GM06990 (cell line): ENCODE measurements around the gene TEX51.

Experiments used
- DNase-seq: peaks from one replicate; pipeline ENCODE4 v3.0.0-alpha.2; 2011; ENCODE audit not compliant: insufficient read length; ENCODE audit errors: extremely low read depth
- H3K27me3 ChIP-seq: replicated peaks from 2 replicates; pipeline ENCODE4 v1.6.0; 2011; ENCODE audit warnings: low read length; ENCODE audit not compliant: control insufficient read depth, insufficient read depth
- H3K36me3 ChIP-seq: 2 replicates; pipeline ENCODE4 v1.5.1; 2011; ENCODE audit warnings: low read length; ENCODE audit not compliant: control insufficient read depth, insufficient read depth
- H3K4me3 ChIP-seq: replicated peaks from 2 replicates; pipeline ENCODE4 v1.5.1; 2011; ENCODE audit warnings: low read depth, mild to moderate bottlenecking, control low read depth, low read length
- CTCF ChIP-seq: IDR thresholded peaks from 2 replicates; pipeline ENCODE4 v1.5.1; 2011; ENCODE audit warnings: low read length, control low read depth, mild to moderate bottlenecking, inconsistent platforms; ENCODE audit not compliant: insufficient read depth, poor library complexity, severe bottlenecking

The TEX51 gene

GRCh38 chr2:126898636-126899035, at the start of gene TEX51:
Gene TEX51 (plus strand): TSS chr2:126898890. CDS start chr2:126898919, 29 bp downstream.
- no peaks in the 10 kb centered on the region; the same call in none of the 2 replicates for H3K27me3 ChIP-seq
- H3K36me3 ChIP-seq: no peaks in the 10 kb centered on the region
- TF ChIP-seq CTCF: no peak
- no peak for DNase-seq
- H3K4me3 ChIP-seq: no peak within 1 kb of the TSS

- TF ChIP-seq CTCF: no peak
- H3K27me3 ChIP-seq: no peaks in the 10 kb centered on the region
- no peak for DNase-seq
Observed at GRCh38 chr2:126849054-126849453, 49.6 kb upstream of the TEX51 start.

GRCh38 chr2:126849486-126849885, 49.2 kb upstream of the TEX51 start:
- no peak for DNase-seq
- no peak overlapping the region for H3K4me3 ChIP-seq
- no peak for TF ChIP-seq CTCF
- no peaks in the 10 kb centered on the region for H3K36me3 ChIP-seq
- no peaks in the 10 kb centered on the region for H3K27me3 ChIP-seq

More at GRCh38 chr2:126849054-126849453, 49.6 kb upstream of the TEX51 start:
- Histone ChIP-seq H3K36me3 (no peaks in the 10 kb centered on the region), H3K4me3 (no peak overlapping the region)

GRCh38 chr2:126849991-126850535, 48.6 kb upstream of the TEX51 start:
- no peak for TF ChIP-seq CTCF
- DNase-seq: no peak
- H3K4me3 ChIP-seq: no peak overlapping the region
- no peaks in the 10 kb centered on the region for H3K36me3 ChIP-seq
- H3K27me3 ChIP-seq: no peaks in the 10 kb centered on the region

- no peak overlapping the region for H3K4me3 ChIP-seq
Observed at GRCh38 chr2:126850940-126851339, 47.8 kb upstream of the TEX51 start.

More at GRCh38 chr2:126850940-126851339, 47.8 kb upstream of the TEX51 start:
- Histone ChIP-seq H3K36me3 (no peaks in the 10 kb centered on the region), H3K27me3 (no peaks in the 10 kb centered on the region)
- no peak for TF ChIP-seq CTCF
- DNase-seq: no peak
